Stimulated activated CD8-positive, alpha-beta memory T cell treated with anti-CD3 and anti-CD28 coated beads, Interleukin-7, amount 100 ng/mL, for 24 hours (primary cell): ENCODE measurements around the gene SMPD1.

Source experiments
- DNase-seq: peaks from one replicate; pipeline ENCODE4 v3.0.0-alpha.2; 2020; ENCODE audit warnings: low read depth

Gene SMPD1

GRCh38 chr11:6414874-6415328 lies 24.6 kb downstream of the SMPD1 start:
- DNase-seq = no peak

GRCh38 chr11:6415797-6416196 lies 25.5 kb downstream of the SMPD1 start:
- no peak for DNase-seq

GRCh38 chr11:6417907-6418556 lies 27.8 kb downstream of the SMPD1 start:
- DNase-seq = no peak

GRCh38 chr11:6418557-6419008 lies 28.3 kb downstream of the SMPD1 start:
- no peak for DNase-seq

- DNase-seq = no peak
These were observed 28.8 kb downstream of the SMPD1 start, which contains the start of gene APBB1 for GRCh38 chr11:6419009-6419631. TSS of gene APBB1 (minus strand) at chr11:6419094. CDS start at chr11:6411347, 7,747 bp downstream.

- no peak for DNase-seq
These were observed 30.4 kb downstream of the SMPD1 start for GRCh38 chr11:6420677-6421076.

- DNase-seq = no peak
These were observed 37.2 kb downstream of the SMPD1 start for GRCh38 chr11:6427516-6427915.

GRCh38 chr11:6431861-6432260 lies 41.6 kb downstream of the SMPD1 start:
- no peak for DNase-seq

GRCh38 chr11:6433998-6434660 lies 43.9 kb downstream of the SMPD1 start:
- no peak for DNase-seq

GRCh38 chr11:6437423-6437822 lies 47.1 kb downstream of the SMPD1 start:
- DNase-seq = no peak

- no peak for DNase-seq
These were observed 47.7 kb downstream of the SMPD1 start for GRCh38 chr11:6437993-6438392.

- DNase-seq = no peak
These were observed 48.8 kb downstream of the SMPD1 start for GRCh38 chr11:6438979-6439571.

GRCh38 chr11:6440906-6441358 lies 50.7 kb downstream of the SMPD1 start, which contains the start of gene HPX:
TSS of gene HPX (minus strand) at chr11:6440987. CDS start at chr11:6440963, 24 bp downstream.
- no peak for DNase-seq

GRCh38 chr11:6442441-6442840 lies 52.2 kb downstream of the SMPD1 start:
- DNase-seq = no peak

GRCh38 chr11:6443269-6444003 lies 53.2 kb downstream of the SMPD1 start:
- no peak for DNase-seq
